SH-SY5Y (cell line): ENCODE measurements around the gene RMDN2.

Experiments
- GATA2 ChIP-seq: IDR thresholded peaks from 2 replicates; pipeline ENCODE4 v1.6.1; 2011; ENCODE audit warnings: mild to moderate bottlenecking, low read depth, low read length
- GATA3 ChIP-seq: IDR thresholded peaks from 2 replicates; pipeline ENCODE4 v1.6.1; 2011; ENCODE audit warnings: low read depth, mild to moderate bottlenecking, low read length, moderate library complexity

GRCh38 chr2:37976411-37976810 lies 51.3 kb downstream of the RMDN2 start:
- TF ChIP-seq GATA3 (no peak), GATA2 (no peak)
